Loucy (cell line): Measurements from ENCODE around the gene FBN1.

Experiments
- H2AFZ ChIP-seq: fragments of 200-600 bp; sonication (generic); 2 replicates; pipeline ENCODE4 v1.6.0; 2016; ENCODE audit warnings: antibody characterized with exemption, mild to moderate bottlenecking, low read length, moderate library complexity
- H3F3A ChIP-seq: fragments of 200-600 bp; 2 replicates; pipeline ENCODE4 v1.6.0; 2016; ENCODE audit warnings: antibody characterized with exemption, low read depth, mild to moderate bottlenecking
- H3K27me3 ChIP-seq: fragments of 200-600 bp; sonication (generic); 2 replicates; pipeline ENCODE4 v1.6.1; 2014; ENCODE audit warnings: low read length, mild to moderate bottlenecking; ENCODE audit not compliant: insufficient read depth, poor library complexity, severe bottlenecking
- H3K36me3 ChIP-seq: fragments of 200-600 bp; sonication (generic); 2 replicates; pipeline ENCODE4 v1.6.1; 2016; ENCODE audit warnings: low read length; ENCODE audit not compliant: insufficient read depth
- H3K4me1 ChIP-seq: fragments of 200-600 bp; sonication (generic); 2 replicates; pipeline ENCODE4 v1.5.1; 2014; ENCODE audit warnings: low read length, mild to moderate bottlenecking; ENCODE audit not compliant: insufficient read depth, poor library complexity, severe bottlenecking
- H3K4me2 ChIP-seq: fragments of 200-600 bp; sonication (generic); 2 replicates; pipeline ENCODE4 v1.6.0; 2014; ENCODE audit warnings: antibody characterized with exemption, low read length, low read depth, mild to moderate bottlenecking; ENCODE audit not compliant: poor library complexity, severe bottlenecking
- H3K4me3 ChIP-seq: fragments of 200-600 bp; sonication (generic); 2 replicates; pipeline ENCODE4 v1.5.1; 2014; ENCODE audit warnings: low read length, mild to moderate bottlenecking, mixed read lengths; ENCODE audit not compliant: poor library complexity, severe bottlenecking
- H3K79me2 ChIP-seq: fragments of 200-600 bp; sonication (generic); 2 replicates; pipeline ENCODE4 v1.6.1; 2014; ENCODE audit warnings: low read length; ENCODE audit not compliant: insufficient read depth
- H3K9ac ChIP-seq: fragments of 200-600 bp; sonication (generic); 2 replicates; pipeline ENCODE4 v1.6.0; 2014; ENCODE audit warnings: mild to moderate bottlenecking, low read depth, low read length, moderate library complexity; ENCODE audit not compliant: poor library complexity, severe bottlenecking
- H3K9me2 ChIP-seq: fragments of 200-600 bp; sonication (generic); replicated peaks from 2 replicates; pipeline ENCODE4 v1.6.1; 2016; ENCODE audit warnings: low read depth, low read length, mixed read lengths
- H3K9me3 ChIP-seq: fragments of 200-600 bp; sonication (generic); 2 replicates; pipeline ENCODE4 v1.6.1; 2014; ENCODE audit warnings: mild to moderate bottlenecking, antibody characterized with exemption, low read length, low read depth; ENCODE audit not compliant: insufficient read depth
- H4K20me1 ChIP-seq: fragments of 200-600 bp; sonication (generic); 2 replicates; pipeline ENCODE4 v1.6.0; 2014; ENCODE audit warnings: antibody characterized with exemption, low read length, mild to moderate bottlenecking; ENCODE audit not compliant: insufficient read depth, poor library complexity, severe bottlenecking
- CTCF ChIP-seq: fragments of 200-600 bp; sonication (generic); conservative IDR thresholded peaks from 2 replicates; pipeline ENCODE4 v1.5.1; 2014; ENCODE audit warnings: mild to moderate bottlenecking, antibody characterized with exemption, low read length
- EZH2phosphoT487 ChIP-seq: fragments of 200-600 bp; IDR thresholded peaks from 2 replicates; pipeline ENCODE4 v1.6.1; 2018; ENCODE audit warnings: antibody characterized with exemption, mild to moderate bottlenecking, moderate library complexity, borderline replicate concordance

FBN1 gene

GRCh38 chr15:48571510-48571909, 74.0 kb downstream of the FBN1 start:
- H3K4me3 ChIP-seq: no peak overlapping the region
- H3K79me2 ChIP-seq: no peaks in the 10 kb centered on the region
- no peaks in the 10 kb centered on the region for H4K20me1 ChIP-seq
- no peak overlapping the region for H3K9ac ChIP-seq
- H3K27me3 ChIP-seq: no peaks in the 10 kb centered on the region
- no peaks in the 10 kb centered on the region for H3K36me3 ChIP-seq
- H3K9me2 ChIP-seq: no peaks in the 10 kb centered on the region
- no peak for TF ChIP-seq EZH2phosphoT487
- TF ChIP-seq CTCF: no peak
- no peak overlapping the region for H3K4me2 ChIP-seq
- no peaks in the 10 kb centered on the region for H3K4me1 ChIP-seq
- no peak overlapping the region for H2AFZ ChIP-seq
- H3K9me3 ChIP-seq: no peaks in the 10 kb centered on the region
- no peaks in the 10 kb centered on the region for H3F3A ChIP-seq

GRCh38 chr15:48570822-48571221, 74.7 kb downstream of the FBN1 start:
- no peaks in the 10 kb centered on the region for H3F3A ChIP-seq
- H3K4me3 ChIP-seq: no peak overlapping the region
- H3K27me3 ChIP-seq: peaks cover 5% of the 10 kb centered on the region
- no peaks in the 10 kb centered on the region for H3K4me1 ChIP-seq
- no peak overlapping the region for H3K9ac ChIP-seq
- H3K9me2 ChIP-seq: no peaks in the 10 kb centered on the region
- no peak overlapping the region for H3K4me2 ChIP-seq
- H2AFZ ChIP-seq: no peak overlapping the region
- H3K79me2 ChIP-seq: no peaks in the 10 kb centered on the region
- H3K36me3 ChIP-seq: no peaks in the 10 kb centered on the region
- H3K9me3 ChIP-seq: no peaks in the 10 kb centered on the region
- no peaks in the 10 kb centered on the region for H4K20me1 ChIP-seq
- no peak for TF ChIP-seq EZH2phosphoT487
- TF ChIP-seq CTCF: no peak

GRCh38 chr15:48569591-48570302, 75.8 kb downstream of the FBN1 start:
- Histone ChIP-seq H3K4me3 (no peak overlapping the region), H2AFZ (no peak overlapping the region), H3K36me3 (no peaks in the 10 kb centered on the region), H3K9me3 (no peaks in the 10 kb centered on the region), H3K9ac (no peak overlapping the region), H3F3A (no peaks in the 10 kb centered on the region), H3K79me2 (no peaks in the 10 kb centered on the region), H3K9me2 (no peaks in the 10 kb centered on the region), H3K4me1 (no peaks in the 10 kb centered on the region), H3K27me3 (peaks cover 9% of the 10 kb centered on the region), H3K4me2 (no peak overlapping the region), H4K20me1 (no peaks in the 10 kb centered on the region)
- TF ChIP-seq CTCF (no peak), EZH2phosphoT487 (no peak)
